Measurements from ENCODE around the gene RPLP2. TPM values are rescaled to one million over a fixed set of nuclear protein-coding genes. Genes with fewer than 3 reads are reported as not detected.

RPLP2 gene
- total and polyA plus RNA-seq, 4 donors: 1,256 to 1,452 (median 1,343) TPM

GRCh38 chr11:765025-765801 lies 44.6 kb upstream of the RPLP2 start:
- 66 to 72% methylated on average over 19 of the region's 19 CpGs for WGBS, 2 donors
- ATAC-seq (ENCODE audit: low FRiP score) (peak; percentile 62), DNase-seq (peak in 1 of 2 donors; percentile 82)
- Histone ChIP-seq H3K9me3 (ENCODE audit: control insufficient read depth, low read length) (no peaks in the 10 kb centered on the region), H3K36me3 (ENCODE audit: control insufficient read depth in 1 of 2, insufficient read depth in 2 of 2, low read length in 1 of 2) (peaks cover 3 to 4% of the 10 kb centered on the region in 2 donors), H3K27me3 (ENCODE audit: control insufficient read depth in 1 of 2, insufficient read depth in 2 of 2, low read length in 1 of 2) (no peaks in the 10 kb centered on the region), H3K4me3 (ENCODE audit: low read length in 2 of 2) (no peak overlapping the region), H3K4me1 (ENCODE audit: control insufficient read depth in 1 of 2, insufficient read depth in 2 of 2, low read length in 2 of 2) (no peaks in the 10 kb centered on the region), H3K27ac (ENCODE audit: low read depth in 1 of 2, low read length in 2 of 2) (no peak overlapping the region)
- intact Hi-C loops (cut with DNase I): no loop called here

DNA sequence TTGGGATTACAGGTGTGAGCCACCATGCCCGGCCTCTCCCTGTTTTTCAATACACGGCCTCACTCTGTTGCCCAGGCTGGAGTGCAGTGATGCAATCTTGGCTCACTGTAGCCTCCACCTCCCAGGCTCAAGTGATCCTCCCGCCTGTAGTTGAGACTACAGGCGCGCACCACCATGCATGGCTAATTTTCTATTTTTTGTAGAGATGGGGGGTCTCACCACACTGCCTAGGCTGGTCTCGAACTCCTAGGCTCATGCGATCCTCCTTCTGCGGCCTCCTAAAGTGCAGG lies 44.0 kb upstream of the RPLP2 start:
- ATAC-seq (ENCODE audit: low FRiP score) (no peak), DNase-seq (no peak)
- peaks cover 0 to 3% of the 10 kb centered on the region in 2 donors for H3K36me3 ChIP-seq (ENCODE audit: control insufficient read depth in 1 of 2, insufficient read depth in 2 of 2, low read length in 1 of 2)
- H3K27me3 ChIP-seq (ENCODE audit: control insufficient read depth in 1 of 2, insufficient read depth in 2 of 2, low read length in 1 of 2): no peaks in the 10 kb centered on the region
- H3K4me3 ChIP-seq (ENCODE audit: low read length in 2 of 2): no peak overlapping the region
- H3K27ac ChIP-seq (ENCODE audit: low read depth in 1 of 2, low read length in 2 of 2): no peak overlapping the region
- no peaks in the 10 kb centered on the region for H3K9me3 ChIP-seq (ENCODE audit: control insufficient read depth, low read length)
- no peaks in the 10 kb centered on the region for H3K4me1 ChIP-seq (ENCODE audit: control insufficient read depth in 1 of 2, insufficient read depth in 2 of 2, low read length in 2 of 2)
- 94 to 99% methylated on average over 8 of the region's 8 CpGs for WGBS, 2 donors
- intact Hi-C loops (cut with DNase I): no loop called here

DNA sequence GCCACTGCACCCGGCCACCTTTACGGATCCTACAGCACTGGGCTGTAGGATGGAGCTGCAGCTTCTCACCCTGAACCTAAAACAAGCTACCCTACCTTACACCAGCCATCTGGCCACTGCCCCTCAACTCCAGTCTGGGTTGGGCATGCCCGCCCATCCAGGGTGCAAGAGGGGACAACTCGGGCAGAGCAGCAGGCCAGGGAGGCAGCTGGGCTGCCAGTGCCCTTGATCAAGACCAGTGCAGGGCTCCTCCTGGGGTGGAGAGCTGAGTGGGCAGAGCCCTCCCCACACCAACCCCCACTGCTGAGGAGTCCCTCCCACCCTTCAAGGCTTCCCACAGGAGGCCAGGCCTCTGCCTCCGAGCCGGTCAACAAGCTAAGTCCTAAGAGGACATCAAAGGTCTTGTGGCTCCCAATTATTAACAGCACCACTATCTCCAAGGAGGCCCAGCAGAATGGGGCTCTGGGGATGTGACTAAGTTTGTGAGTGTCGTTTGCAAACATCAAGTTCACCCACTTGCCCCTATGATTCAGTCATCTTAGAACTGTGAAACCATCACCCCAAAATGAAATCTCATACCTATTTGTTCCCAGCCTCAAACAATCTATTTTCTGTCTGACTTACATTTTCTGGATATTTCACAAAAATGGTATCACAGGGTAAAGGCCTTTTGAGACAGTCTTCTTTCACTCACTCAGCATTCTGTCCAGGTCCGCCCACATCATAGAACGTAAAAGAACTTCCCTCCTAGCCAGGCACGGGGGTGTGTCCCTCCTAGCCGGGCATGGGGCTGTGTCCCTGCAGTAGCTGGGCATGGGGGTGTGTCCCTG lies 43.4 kb upstream of the RPLP2 start:
- H3K27me3 ChIP-seq (ENCODE audit: control insufficient read depth in 1 of 2, insufficient read depth in 2 of 2, low read length in 1 of 2): no peaks in the 10 kb centered on the region
- peaks cover 0 to 3% of the 10 kb centered on the region in 2 donors for H3K36me3 ChIP-seq (ENCODE audit: control insufficient read depth in 1 of 2, insufficient read depth in 2 of 2, low read length in 1 of 2)
- no peaks in the 10 kb centered on the region for H3K9me3 ChIP-seq (ENCODE audit: control insufficient read depth, low read length)
- WGBS, 2 donors: 72 to 75% methylated on average over 11 of the region's 11 CpGs
- H3K4me1 ChIP-seq (ENCODE audit: control insufficient read depth in 1 of 2, insufficient read depth in 2 of 2, low read length in 2 of 2): no peaks in the 10 kb centered on the region
- no peak for ATAC-seq (ENCODE audit: low FRiP score)
- intact Hi-C loops (cut with DNase I): no loop called here
- no peak overlapping the region for H3K4me3 ChIP-seq (ENCODE audit: low read length in 2 of 2)
- H3K27ac ChIP-seq (ENCODE audit: low read depth in 1 of 2, low read length in 2 of 2): no peak overlapping the region
- no peak for DNase-seq

GRCh38 chr11:766936-767210 lies 42.9 kb upstream of the RPLP2 start:
- Histone ChIP-seq H3K4me1 (ENCODE audit: control insufficient read depth in 1 of 2, insufficient read depth in 2 of 2, low read length in 2 of 2) (no peaks in the 10 kb centered on the region), H3K36me3 (ENCODE audit: control insufficient read depth in 1 of 2, insufficient read depth in 2 of 2, low read length in 1 of 2) (peaks cover 0 to 3% of the 10 kb centered on the region in 2 donors), H3K9me3 (ENCODE audit: control insufficient read depth, low read length) (no peaks in the 10 kb centered on the region), H3K4me3 (ENCODE audit: low read length in 2 of 2) (no peak overlapping the region), H3K27me3 (ENCODE audit: control insufficient read depth in 1 of 2, insufficient read depth in 2 of 2, low read length in 1 of 2) (no peaks in the 10 kb centered on the region), H3K27ac (ENCODE audit: low read depth in 1 of 2, low read length in 2 of 2) (no peak overlapping the region)
- WGBS, 2 donors: 91 to 95% methylated on average over 2 of the region's 2 CpGs
- intact Hi-C loops (cut with DNase I): no loop called here
- no peak for DNase-seq
- no peak for ATAC-seq (ENCODE audit: low FRiP score)

DNA sequence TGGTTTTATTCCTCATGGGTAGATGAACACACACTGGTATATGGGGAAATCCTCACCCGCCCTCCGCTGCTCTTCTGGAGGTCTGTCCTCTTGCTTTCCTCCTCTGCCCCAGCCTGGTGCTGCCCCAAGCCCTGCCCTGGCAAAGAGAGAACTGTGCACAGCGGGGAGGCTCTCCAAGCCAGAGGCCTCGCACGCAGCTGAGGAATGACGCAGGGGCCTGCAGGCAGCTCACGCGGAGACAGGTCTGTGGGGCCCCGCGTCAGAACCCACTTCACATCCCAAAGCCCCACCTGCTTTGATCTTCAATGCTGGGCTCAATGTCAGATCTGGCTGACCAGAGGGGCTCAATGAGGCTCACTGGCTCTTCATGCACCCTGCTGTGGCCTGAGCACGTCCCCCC lies 42.5 kb upstream of the RPLP2 start:
- Histone ChIP-seq H3K27me3 (ENCODE audit: control insufficient read depth in 1 of 2, insufficient read depth in 2 of 2, low read length in 1 of 2) (no peaks in the 10 kb centered on the region), H3K27ac (ENCODE audit: low read depth in 1 of 2, low read length in 2 of 2) (no peak overlapping the region), H3K9me3 (ENCODE audit: control insufficient read depth, low read length) (no peaks in the 10 kb centered on the region), H3K4me3 (ENCODE audit: low read length in 2 of 2) (no peak overlapping the region), H3K36me3 (ENCODE audit: control insufficient read depth in 1 of 2, insufficient read depth in 2 of 2, low read length in 1 of 2) (peaks cover 0 to 3% of the 10 kb centered on the region in 2 donors), H3K4me1 (ENCODE audit: control insufficient read depth in 1 of 2, insufficient read depth in 2 of 2, low read length in 2 of 2) (no peaks in the 10 kb centered on the region)
- ATAC-seq (ENCODE audit: low FRiP score): no peak
- intact Hi-C loops (cut with DNase I): no loop called here
- DNase-seq: no peak
- 90 to 93% methylated on average over 11 of the region's 11 CpGs for WGBS, 2 donors

DNA sequence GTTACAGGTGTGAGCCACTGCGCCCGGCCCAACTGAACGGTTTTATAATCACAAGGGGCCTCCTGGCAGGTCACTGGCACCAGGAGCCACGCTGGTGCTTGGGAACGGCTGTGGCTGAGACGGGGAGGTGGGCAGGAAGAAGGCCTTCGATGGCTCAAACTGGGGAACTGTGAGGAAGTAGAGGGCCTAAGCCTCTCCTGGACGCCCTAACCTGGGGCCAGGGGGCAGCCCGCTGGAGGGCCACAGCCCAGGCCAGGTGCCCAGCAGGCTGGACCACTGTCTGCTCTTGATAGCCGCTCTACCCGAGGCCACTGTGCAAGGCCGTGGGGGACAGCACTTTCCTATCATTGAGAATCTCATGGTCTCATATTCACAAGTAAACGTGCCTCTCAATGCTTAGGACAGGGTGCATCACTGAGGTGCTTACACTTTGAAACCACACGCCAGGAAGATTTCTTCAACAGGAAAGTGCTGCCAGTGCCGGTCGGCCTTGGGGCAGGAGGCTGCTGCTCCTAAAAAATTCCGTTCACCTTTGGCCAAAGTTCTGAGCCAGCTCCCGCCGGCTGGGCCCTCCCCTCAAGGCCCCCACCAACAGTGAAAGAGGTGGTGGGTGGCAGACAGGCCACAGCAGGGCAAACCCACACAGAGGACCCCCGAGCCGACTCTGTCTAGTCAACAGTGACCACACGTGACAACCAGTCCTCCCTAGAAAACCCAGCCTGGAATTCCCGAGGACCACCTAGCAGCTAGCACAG lies 39.7 kb upstream of the RPLP2 start:
- H3K4me3 ChIP-seq (ENCODE audit: low read length in 2 of 2): no peak overlapping the region
- WGBS, 2 donors: 86 to 90% methylated on average over 23 of the region's 23 CpGs
- H3K4me1 ChIP-seq (ENCODE audit: control insufficient read depth in 1 of 2, insufficient read depth in 2 of 2, low read length in 2 of 2): no peaks in the 10 kb centered on the region
- H3K36me3 ChIP-seq (ENCODE audit: control insufficient read depth in 1 of 2, insufficient read depth in 2 of 2, low read length in 1 of 2): peaks cover 0 to 1% of the 10 kb centered on the region in 2 donors
- H3K27ac ChIP-seq (ENCODE audit: low read depth in 1 of 2, low read length in 2 of 2): no peak overlapping the region
- H3K9me3 ChIP-seq (ENCODE audit: control insufficient read depth, low read length): no peaks in the 10 kb centered on the region
- ATAC-seq (ENCODE audit: low FRiP score) (no peak), DNase-seq (peak in 1 of 2 donors; percentile 39)
- H3K27me3 ChIP-seq (ENCODE audit: control insufficient read depth in 1 of 2, insufficient read depth in 2 of 2, low read length in 1 of 2): no peaks in the 10 kb centered on the region
- intact Hi-C loops (cut with DNase I): loop anchor here in 1 of 2 donors (10.0 kb wide), 1 partner anchor 215 kb away; no protein-coding TSS in a partner anchor

- intact Hi-C loops (cut with DNase I): loop anchor here in 1 of 2 donors (10.0 kb wide), 1 partner anchor 216 kb away; no protein-coding TSS in a partner anchor
- WGBS, 2 donors: 88 to 89% methylated on average over 32 of the region's 32 CpGs
- ATAC-seq (ENCODE audit: low FRiP score) (no peak), DNase-seq (peak; percentile 45 to 74)
- Histone ChIP-seq H3K27ac (ENCODE audit: low read depth in 1 of 2, low read length in 2 of 2) (no peak overlapping the region), H3K4me3 (ENCODE audit: low read length in 2 of 2) (no peak overlapping the region), H3K36me3 (ENCODE audit: control insufficient read depth in 1 of 2, insufficient read depth in 2 of 2, low read length in 1 of 2) (peaks cover 0 to 1% of the 10 kb centered on the region in 2 donors), H3K9me3 (ENCODE audit: control insufficient read depth, low read length) (no peaks in the 10 kb centered on the region), H3K4me1 (ENCODE audit: control insufficient read depth in 1 of 2, insufficient read depth in 2 of 2, low read length in 2 of 2) (no peaks in the 10 kb centered on the region), H3K27me3 (ENCODE audit: control insufficient read depth in 1 of 2, insufficient read depth in 2 of 2, low read length in 1 of 2) (no peaks in the 10 kb centered on the region)
These were observed 38.8 kb upstream of the RPLP2 start for GRCh38 chr11:770642-771616.

Data from aorta (tissue), 5 donors.